ENCODE results near the gene UBTF. TPM values are rescaled to one million over a fixed set of nuclear protein-coding genes. Genes with fewer than 3 reads are reported as not detected.
A peak's percentile ranks its signal among the peaks of the same experiment; 100 is the strongest.

UBTF gene
- total RNA-seq, 1 donor from 2014 or later, result 51.7 TPM

DNA sequence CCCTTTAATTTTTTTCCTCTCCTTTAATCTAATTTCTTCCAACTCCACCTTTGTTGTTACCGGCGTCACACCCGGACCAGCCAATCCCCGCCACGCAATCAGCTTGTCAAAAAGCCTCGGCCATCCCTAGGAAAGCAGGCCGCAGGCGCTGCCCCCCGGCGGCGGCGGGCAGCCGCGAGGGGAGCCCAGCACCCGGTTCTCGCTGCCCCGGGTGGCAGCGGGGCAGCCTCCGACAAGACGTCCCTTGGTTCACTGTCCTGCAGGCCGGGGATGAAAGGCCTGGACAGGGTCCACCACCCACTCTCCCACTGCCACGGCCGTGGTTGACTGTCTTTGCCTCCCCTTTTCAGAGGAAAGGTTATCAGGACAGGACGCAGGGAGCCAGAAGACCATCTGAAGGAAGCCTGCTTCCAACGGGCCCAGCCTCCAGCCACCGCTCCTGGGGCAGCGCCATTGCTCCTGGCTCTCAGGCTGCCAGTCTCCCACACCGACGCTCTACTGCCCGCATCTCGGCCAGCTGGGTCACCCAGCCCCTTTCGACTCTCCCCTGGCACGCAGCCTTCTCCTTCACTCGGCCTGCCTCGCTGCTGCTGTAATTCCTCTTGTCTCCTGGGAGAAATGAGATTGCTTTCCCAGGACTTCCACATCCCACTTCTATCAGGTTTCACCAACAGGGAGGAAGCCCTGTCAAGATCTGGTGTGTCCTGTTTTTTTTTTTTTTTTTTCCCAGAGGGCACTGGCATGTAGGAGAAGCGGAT, 2.8 kb upstream of the UBTF start:
- Histone ChIP-seq H3K4me1 (ENCODE audit: control insufficient read depth in 3 of 3, insufficient read depth in 3 of 3, low read length in 3 of 3) (peaks cover 30 to 32% (median 31%) of the 10 kb centered on the region in 3 donors), H3K9me3 (ENCODE audit: control insufficient read depth in 3 of 3, low read length in 3 of 3) (no peaks in the 10 kb centered on the region), H3K27me3 (ENCODE audit: control insufficient read depth in 3 of 3, insufficient read depth in 3 of 3, low read length in 3 of 3) (no peaks in the 10 kb centered on the region), H3K4me3 (ENCODE audit: low read length in 3 of 3) (peak overlapping the region; percentile 81 to 91 (median 89)), H3K36me3 (ENCODE audit: control insufficient read depth in 3 of 3, insufficient read depth in 3 of 3, low read length in 3 of 3) (peaks cover 0 to 4% (median 2%) of the 10 kb centered on the region in 3 donors), H3K9ac (ENCODE audit: low read depth in 1 of 3, low read length in 3 of 3) (peak overlapping the region; percentile 85 to 96 (median 87)), H3K27ac (ENCODE audit: low read depth, low read length) (peak overlapping the region; percentile 87)

DNA sequence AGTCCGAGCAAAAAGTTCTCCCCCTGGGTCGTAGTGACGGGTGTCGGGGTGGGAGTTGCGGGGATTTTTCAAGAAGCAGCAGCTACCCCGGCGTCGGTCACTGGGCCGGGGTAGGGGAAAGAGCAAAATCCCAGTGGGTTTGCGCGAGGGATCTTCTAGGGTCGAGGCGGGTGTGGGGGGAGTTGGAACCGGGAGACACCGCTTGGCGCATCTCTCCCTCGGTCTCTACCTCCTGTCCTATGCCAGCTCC, 2.3 kb upstream of the UBTF start:
- H3K27me3 ChIP-seq (ENCODE audit: control insufficient read depth in 3 of 3, insufficient read depth in 3 of 3, low read length in 3 of 3), result no peaks in the 10 kb centered on the region
- H3K36me3 ChIP-seq (ENCODE audit: control insufficient read depth in 3 of 3, insufficient read depth in 3 of 3, low read length in 3 of 3), result peaks cover 4 to 7% (median 4%) of the 10 kb centered on the region in 3 donors
- H3K9me3 ChIP-seq (ENCODE audit: control insufficient read depth in 3 of 3, low read length in 3 of 3), result no peaks in the 10 kb centered on the region
- peak overlapping the region; percentile 87 for H3K27ac ChIP-seq (ENCODE audit: low read depth, low read length)
- peak overlapping the region; percentile 81 to 91 (median 89) for H3K4me3 ChIP-seq (ENCODE audit: low read length in 3 of 3)
- H3K9ac ChIP-seq (ENCODE audit: low read depth in 1 of 3, low read length in 3 of 3), result peak overlapping the region; percentile 85 to 96 (median 87)
- peaks cover 35 to 37% (median 36%) of the 10 kb centered on the region in 3 donors for H3K4me1 ChIP-seq (ENCODE audit: control insufficient read depth in 3 of 3, insufficient read depth in 3 of 3, low read length in 3 of 3)

DNA sequence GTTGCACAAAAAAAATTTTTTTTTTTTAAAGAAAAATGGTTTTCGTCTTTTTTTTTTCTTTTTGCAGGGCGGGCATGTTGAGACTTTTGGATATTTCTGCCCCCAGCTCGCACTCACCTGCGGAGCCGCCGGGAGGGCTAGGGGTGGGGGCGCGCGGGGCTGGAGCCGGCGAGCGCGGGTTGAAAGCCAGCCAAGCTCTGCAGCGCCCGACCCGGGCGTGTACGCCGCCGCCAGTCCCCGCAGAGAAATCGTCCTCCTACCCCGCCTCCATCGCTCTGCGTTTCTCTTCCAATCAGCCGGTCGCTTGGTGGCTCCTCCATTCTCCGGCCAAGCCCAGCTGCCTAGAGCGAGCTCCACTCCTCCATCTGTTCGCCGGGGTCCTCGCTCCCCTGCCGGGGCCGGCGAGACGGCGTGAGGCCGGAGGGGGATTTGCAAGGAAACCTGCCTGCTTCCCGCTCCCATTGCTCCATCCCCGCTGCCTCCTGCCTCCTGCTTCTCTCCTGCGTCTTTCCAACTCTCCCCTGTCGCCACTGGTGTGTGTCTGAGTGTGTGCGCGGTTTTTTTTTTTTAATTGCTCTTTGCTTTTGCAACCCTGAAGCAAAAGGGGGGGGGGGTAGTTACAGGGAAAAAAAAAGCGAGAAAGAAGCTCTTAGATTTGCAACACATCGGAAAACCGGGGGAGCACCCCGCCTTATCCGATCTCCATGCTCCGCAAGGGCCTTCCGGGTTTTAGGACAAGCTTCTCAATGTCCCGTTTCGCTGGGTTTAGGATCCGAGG, 1.8 kb upstream of the UBTF start:
- Histone ChIP-seq H3K9me3 (ENCODE audit: control insufficient read depth in 3 of 3, low read length in 3 of 3) (no peaks in the 10 kb centered on the region), H3K4me3 (ENCODE audit: low read length in 3 of 3) (peak overlapping the region; percentile 81 to 91 (median 89)), H3K27me3 (ENCODE audit: control insufficient read depth in 3 of 3, insufficient read depth in 3 of 3, low read length in 3 of 3) (no peaks in the 10 kb centered on the region), H3K4me1 (ENCODE audit: control insufficient read depth in 3 of 3, insufficient read depth in 3 of 3, low read length in 3 of 3) (peaks cover 40 to 42% (median 41%) of the 10 kb centered on the region in 3 donors), H3K27ac (ENCODE audit: low read depth, low read length) (peak overlapping the region; percentile 87), H3K9ac (ENCODE audit: low read depth in 1 of 3, low read length in 3 of 3) (peak overlapping the region; percentile 85 to 96 (median 87)), H3K36me3 (ENCODE audit: control insufficient read depth in 3 of 3, insufficient read depth in 3 of 3, low read length in 3 of 3) (peaks cover 9 to 12% (median 9%) of the 10 kb centered on the region in 3 donors)

DNA sequence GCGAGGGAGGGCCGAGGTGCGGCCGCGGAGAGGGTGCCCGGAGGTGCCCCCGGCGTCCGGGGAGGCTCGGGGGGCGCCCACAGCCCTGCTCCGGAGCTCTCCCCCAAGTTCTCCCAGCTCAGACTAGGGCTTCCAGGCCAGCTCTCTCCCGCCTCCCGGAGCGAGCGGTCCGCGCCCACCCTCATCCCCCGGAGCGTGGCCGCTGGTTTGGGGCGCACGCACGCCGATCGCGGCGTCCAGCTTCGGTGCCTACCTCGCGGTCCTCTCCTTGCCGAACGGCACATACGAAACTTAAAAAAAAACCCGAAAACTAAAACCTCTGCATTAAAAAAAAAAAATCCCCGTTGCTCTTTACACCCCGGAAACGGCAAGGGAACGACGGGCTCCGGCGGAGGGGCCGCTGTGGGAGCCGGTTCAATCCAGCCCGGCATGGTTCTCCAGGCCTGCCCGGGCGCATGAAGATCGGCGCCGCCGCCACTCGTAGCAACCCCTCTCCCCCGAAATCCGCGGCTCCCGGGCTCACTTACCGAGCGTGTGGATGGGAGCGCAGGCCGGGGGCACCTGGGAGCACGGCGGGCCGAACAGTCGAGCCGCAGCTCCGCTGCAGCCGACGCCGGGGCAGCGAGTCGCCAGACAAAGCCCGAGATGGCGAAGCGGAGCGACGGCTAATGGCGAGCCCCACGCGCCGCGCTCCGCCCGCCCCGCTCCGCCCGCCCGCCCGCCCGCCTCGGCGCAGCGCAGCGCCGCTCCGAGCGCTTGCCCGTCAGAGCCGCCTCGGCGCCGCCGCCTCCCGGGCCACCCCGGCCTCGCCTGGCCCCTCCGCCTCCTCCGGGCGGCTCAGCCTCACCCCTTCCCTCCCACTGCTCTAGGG, 973 bp upstream of the UBTF start:
- Histone ChIP-seq H3K27ac (ENCODE audit: low read depth, low read length) (peak overlapping the region; percentile 87), H3K9ac (ENCODE audit: low read depth in 1 of 3, low read length in 3 of 3) (peak overlapping the region; percentile 87 to 96 (median 90)), H3K4me1 (ENCODE audit: control insufficient read depth in 3 of 3, insufficient read depth in 3 of 3, low read length in 3 of 3) (peaks cover 42 to 50% (median 44%) of the 10 kb centered on the region in 3 donors), H3K27me3 (ENCODE audit: control insufficient read depth in 3 of 3, insufficient read depth in 3 of 3, low read length in 3 of 3) (no peaks in the 10 kb centered on the region), H3K9me3 (ENCODE audit: control insufficient read depth in 3 of 3, low read length in 3 of 3) (no peaks in the 10 kb centered on the region), H3K36me3 (ENCODE audit: control insufficient read depth in 3 of 3, insufficient read depth in 3 of 3, low read length in 3 of 3) (peaks cover 17 to 20% (median 18%) of the 10 kb centered on the region in 3 donors), H3K4me3 (ENCODE audit: low read length in 3 of 3) (peak overlapping the region; percentile 81 to 91 (median 89))

DNA sequence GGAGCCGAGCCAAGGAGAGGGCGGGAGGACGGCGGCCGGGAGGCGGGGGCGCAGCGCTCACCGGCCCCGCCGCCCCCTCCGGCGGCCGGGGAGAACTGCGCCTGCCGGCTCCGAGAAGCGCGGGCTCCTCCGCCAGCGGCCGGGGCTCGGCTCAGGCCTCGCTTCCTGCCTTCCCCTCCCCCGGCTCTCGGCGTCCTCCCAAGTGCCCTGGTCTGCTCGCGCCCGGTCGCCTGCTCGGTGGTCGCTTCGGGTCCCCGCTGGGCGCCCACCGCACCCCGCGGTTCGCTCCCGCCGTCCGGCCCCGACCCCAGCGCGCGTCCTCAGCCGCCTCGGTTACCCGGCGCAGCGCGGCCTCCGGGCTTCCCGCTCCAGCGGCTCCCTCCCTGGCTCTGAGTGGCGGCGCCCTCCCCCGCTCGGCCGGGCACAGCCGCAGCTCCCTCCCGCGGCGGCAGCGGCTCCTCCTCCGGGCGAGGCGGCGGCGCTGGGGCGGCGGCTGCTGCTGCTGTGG, 313 bp downstream of the UBTF start:
- peaks cover 30 to 33% (median 30%) of the 10 kb centered on the region in 3 donors for H3K36me3 ChIP-seq (ENCODE audit: control insufficient read depth in 3 of 3, insufficient read depth in 3 of 3, low read length in 3 of 3)
- H3K27ac ChIP-seq (ENCODE audit: low read depth, low read length), result peak overlapping the region; percentile 83
- H3K4me1 ChIP-seq (ENCODE audit: control insufficient read depth in 3 of 3, insufficient read depth in 3 of 3, low read length in 3 of 3), result peaks cover 49 to 63% (median 51%) of the 10 kb centered on the region in 3 donors
- H3K27me3 ChIP-seq (ENCODE audit: control insufficient read depth in 3 of 3, insufficient read depth in 3 of 3, low read length in 3 of 3), result no peaks in the 10 kb centered on the region
- H3K4me3 ChIP-seq (ENCODE audit: low read length in 3 of 3), result peak overlapping the region; percentile 48 to 79 (median 76)
- peaks cover 0 to 3% (median 0%) of the 10 kb centered on the region in 3 donors for H3K9me3 ChIP-seq (ENCODE audit: control insufficient read depth in 3 of 3, low read length in 3 of 3)
- peak overlapping the region; percentile 68 to 93 (median 78) for H3K9ac ChIP-seq (ENCODE audit: low read depth in 1 of 3, low read length in 3 of 3)

DNA sequence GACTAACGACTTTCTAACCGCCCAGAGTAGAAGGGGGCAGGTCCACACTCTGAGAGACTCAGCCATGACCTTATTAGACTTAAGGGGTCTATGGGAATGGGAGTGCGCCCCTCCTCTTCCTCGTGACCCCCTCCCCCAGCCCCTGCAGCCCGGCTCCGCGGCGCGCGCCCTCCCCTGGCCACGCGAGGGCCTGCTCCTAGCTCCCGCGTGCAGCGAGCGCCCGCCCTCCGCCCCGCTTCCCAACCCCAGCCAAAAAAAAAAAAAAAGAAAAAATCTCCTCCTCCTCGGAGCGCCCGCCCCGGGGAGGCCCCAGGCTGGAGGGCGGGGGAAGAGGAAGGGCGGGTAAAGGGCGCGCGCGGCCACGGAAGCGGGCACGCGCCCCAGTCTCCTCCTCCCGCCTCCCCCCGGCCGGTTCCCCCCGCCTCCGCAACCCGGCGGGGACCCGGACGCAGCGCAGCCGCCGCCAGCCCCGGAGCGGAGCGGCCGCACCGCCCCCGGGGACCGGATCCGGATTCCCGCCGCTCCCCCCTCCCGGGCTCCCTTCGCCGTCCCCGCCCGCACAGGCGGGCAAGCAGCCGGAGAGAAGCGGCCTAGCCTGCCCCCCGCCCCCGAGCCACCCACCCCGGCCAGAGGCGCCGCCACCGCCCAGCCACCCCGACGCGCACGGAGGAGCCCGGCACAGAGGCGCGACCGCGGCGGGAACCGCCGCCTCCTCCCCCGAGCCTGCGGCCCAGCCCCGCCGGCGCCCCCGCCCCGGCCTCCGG, 949 bp downstream of the UBTF start:
- H3K9ac ChIP-seq (ENCODE audit: low read depth in 1 of 3, low read length in 3 of 3), result peak overlapping the region; percentile 45 to 93 (median 70)
- peaks cover 49 to 65% (median 51%) of the 10 kb centered on the region in 3 donors for H3K4me1 ChIP-seq (ENCODE audit: control insufficient read depth in 3 of 3, insufficient read depth in 3 of 3, low read length in 3 of 3)

DNA sequence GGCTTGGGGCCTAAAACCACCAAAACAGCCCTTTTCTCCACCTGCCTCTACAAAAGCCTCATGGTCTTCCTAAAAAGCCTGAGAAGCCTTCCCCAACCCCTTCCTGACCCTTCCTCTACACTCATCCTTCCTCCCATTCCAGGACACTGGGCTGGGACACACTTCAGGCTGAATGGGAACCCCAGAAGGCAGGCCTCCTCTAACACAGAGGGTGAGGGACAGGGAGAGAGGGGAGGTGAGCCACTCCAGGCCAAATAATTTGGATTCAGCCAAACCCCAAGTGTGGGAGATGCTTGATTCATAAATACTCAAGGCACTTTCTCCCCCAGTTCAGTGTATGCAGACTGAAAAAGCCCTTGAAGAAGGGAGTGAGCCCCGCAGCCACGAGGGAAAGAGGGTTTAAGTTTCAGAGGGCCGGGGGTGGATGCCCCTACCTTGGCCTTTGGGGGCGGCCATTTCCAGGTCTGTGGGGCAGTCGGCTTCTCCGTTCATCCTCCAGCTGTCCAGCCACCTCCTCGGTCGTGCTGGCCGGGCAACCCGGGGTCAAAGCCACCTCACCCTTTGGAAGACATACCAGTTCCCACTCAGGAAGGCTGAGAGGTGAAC, 1.6 kb downstream of the UBTF start:
- Histone ChIP-seq H3K4me1 (ENCODE audit: control insufficient read depth in 3 of 3, insufficient read depth in 3 of 3, low read length in 3 of 3) (peaks cover 49 to 65% (median 51%) of the 10 kb centered on the region in 3 donors), H3K27ac (ENCODE audit: low read depth, low read length) (peak overlapping the region; percentile 83), H3K36me3 (ENCODE audit: control insufficient read depth in 3 of 3, insufficient read depth in 3 of 3, low read length in 3 of 3) (peaks cover 35 to 41% (median 40%) of the 10 kb centered on the region in 3 donors)

More for the DNA sequence above, 949 bp downstream of the UBTF start:
- no peaks in the 10 kb centered on the region for H3K27me3 ChIP-seq (ENCODE audit: control insufficient read depth in 3 of 3, insufficient read depth in 3 of 3, low read length in 3 of 3)
- peaks cover 0 to 4% (median 0%) of the 10 kb centered on the region in 3 donors for H3K9me3 ChIP-seq (ENCODE audit: control insufficient read depth in 3 of 3, low read length in 3 of 3)
- peaks cover 35 to 39% (median 37%) of the 10 kb centered on the region in 3 donors for H3K36me3 ChIP-seq (ENCODE audit: control insufficient read depth in 3 of 3, insufficient read depth in 3 of 3, low read length in 3 of 3)
- peak overlapping the region; percentile 76 to 79 (median 76) for H3K4me3 ChIP-seq (ENCODE audit: low read length in 3 of 3)
- H3K27ac ChIP-seq (ENCODE audit: low read depth, low read length), result peak overlapping the region; percentile 83

DNA sequence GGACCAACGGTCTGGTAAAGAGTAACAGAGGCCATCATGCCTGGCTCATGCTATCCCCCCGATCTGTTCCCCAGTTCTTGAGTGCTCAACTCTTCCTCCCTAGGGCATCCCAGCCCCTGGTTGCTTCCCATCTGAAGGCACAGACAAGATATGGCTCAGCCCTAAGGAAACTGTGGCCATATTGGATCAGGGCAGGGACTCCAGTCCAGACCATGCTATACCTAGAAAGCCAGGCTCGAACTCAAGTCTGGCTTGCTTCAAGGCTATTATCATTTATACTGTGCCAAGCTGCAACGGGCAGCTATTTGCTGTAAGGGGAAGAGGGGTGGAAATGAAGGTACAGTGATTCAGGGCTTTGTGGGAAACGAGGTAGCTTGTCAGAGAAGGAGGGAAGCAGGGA, 2.8 kb downstream of the UBTF start:
- H3K27me3 ChIP-seq (ENCODE audit: control insufficient read depth in 3 of 3, insufficient read depth in 3 of 3, low read length in 3 of 3), result no peaks in the 10 kb centered on the region
- H3K9me3 ChIP-seq (ENCODE audit: control insufficient read depth in 3 of 3, low read length in 3 of 3), result peaks cover 0 to 4% (median 0%) of the 10 kb centered on the region in 3 donors
- peak overlapping the region in 1 of 3 donors; percentile 4 for H3K4me3 ChIP-seq (ENCODE audit: low read length in 3 of 3)
- H3K27ac ChIP-seq (ENCODE audit: low read depth, low read length), result no peak overlapping the region
- peaks cover 37 to 42% (median 41%) of the 10 kb centered on the region in 3 donors for H3K36me3 ChIP-seq (ENCODE audit: control insufficient read depth in 3 of 3, insufficient read depth in 3 of 3, low read length in 3 of 3)
- H3K9ac ChIP-seq (ENCODE audit: low read depth in 1 of 3, low read length in 3 of 3), result peak overlapping the region in 2 of 3 donors; percentile 2 to 81
- H3K4me1 ChIP-seq (ENCODE audit: control insufficient read depth in 3 of 3, insufficient read depth in 3 of 3, low read length in 3 of 3), result peaks cover 45 to 61% (median 46%) of the 10 kb centered on the region in 3 donors

More for the DNA sequence above, 1.6 kb downstream of the UBTF start:
- Histone ChIP-seq H3K9me3 (ENCODE audit: control insufficient read depth in 3 of 3, low read length in 3 of 3) (peaks cover 0 to 4% (median 0%) of the 10 kb centered on the region in 3 donors), H3K27me3 (ENCODE audit: control insufficient read depth in 3 of 3, insufficient read depth in 3 of 3, low read length in 3 of 3) (no peaks in the 10 kb centered on the region), H3K9ac (ENCODE audit: low read depth in 1 of 3, low read length in 3 of 3) (peak overlapping the region; percentile 45 to 81 (median 70)), H3K4me3 (ENCODE audit: low read length in 3 of 3) (peak overlapping the region; percentile 65 to 76 (median 76))
